ENCODE data around the gene SUGP1. TPM values are rescaled to one million over a fixed set of nuclear protein-coding genes. Genes with fewer than 3 reads are reported as not detected.

Gene SUGP1
- total RNA-seq, 1 experiment from 2014 or later = 51.2 TPM

- no TSS peak for BruUV-seq (replicated peaks)
- POLR2A ChIA-PET = no interaction called here
Observed at GRCh38 chr19:19338082-19338481, 17.8 kb upstream of the SUGP1 start.

DNA sequence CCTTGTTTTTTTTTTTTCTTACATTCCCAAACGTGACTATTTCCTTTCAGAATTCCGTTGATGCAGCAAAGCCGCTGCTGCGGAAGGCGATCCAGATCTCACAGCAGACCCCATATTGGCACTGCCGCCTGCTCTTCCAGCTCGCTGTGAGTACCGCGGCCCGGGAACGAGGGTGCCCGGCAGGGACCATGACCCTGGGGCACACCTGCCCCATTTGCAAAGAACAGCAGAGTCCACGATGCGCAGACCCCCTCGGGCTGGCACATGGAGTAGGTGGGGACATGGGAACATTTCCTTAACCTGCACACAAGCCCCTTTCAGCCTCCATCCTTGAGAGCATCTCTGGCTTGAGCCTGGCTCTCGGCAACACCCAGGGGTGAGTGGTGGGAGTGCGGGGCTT is 16.8 kb upstream of the SUGP1 start:
- no peak for TF ChIP-seq CTCF (IDR thresholded peaks at IDR 0.05; ENCODE audit: insufficient read depth in 1 of 2, low read depth in 1 of 2, low read length in 1 of 2, severe bottlenecking in 1 of 2, unreplicated experiment in 1 of 2)
- ChIA-PET CTCF (no interaction called here), POLR2A (interaction anchor here (0.6 kb wide), 1 partner anchor 8 kb away, joined by 3 read pairs; no protein-coding TSS in a partner anchor)
- DNase-seq = no peak
- Histone ChIP-seq H3K9me3 (no peaks in the 10 kb centered on the region), H3K36me3 (ENCODE audit: control insufficient read depth, insufficient read depth, low read length) (peaks cover 2% of the 10 kb centered on the region; the same call in 1 of the 2 replicates), H3K4me1 (no peaks in the 10 kb centered on the region), H3K4me3 (ENCODE audit: low read depth, low read length) (no peak overlapping the region), H3K27me3 (replicated peaks; ENCODE audit: control insufficient read depth, insufficient read depth, low read length) (no peaks in the 10 kb centered on the region)
- BruUV-seq (replicated peaks) = no TSS peak
- Mint-ChIP-seq H3K27ac (ENCODE audit: unreplicated experiment) (no peak overlapping the region), H3K27me3 (ENCODE audit: insufficient read depth, unreplicated experiment) (no peaks in the 10 kb centered on the region), H3K9me3 (ENCODE audit: unreplicated experiment) (no peaks in the 10 kb centered on the region), H3K4me3 (ENCODE audit: unreplicated experiment) (no peak overlapping the region), H3K36me3 (ENCODE audit: insufficient read depth, unreplicated experiment) (peaks cover 47% of the 10 kb centered on the region), H3K4me1 (ENCODE audit: low read depth, unreplicated experiment) (no peaks in the 10 kb centered on the region)
- intact Hi-C loops (cut with micrococcal nuclease; ENCODE audit: unreplicated experiment) = no loop called here

More at GRCh38 chr19:19338082-19338481, 17.8 kb upstream of the SUGP1 start:
- Histone ChIP-seq H3K4me1 (no peaks in the 10 kb centered on the region), H3K4me3 (ENCODE audit: low read depth, low read length) (no peak overlapping the region), H3K36me3 (ENCODE audit: control insufficient read depth, insufficient read depth, low read length) (peaks cover 2% of the 10 kb centered on the region; the same call in 1 of the 2 replicates), H3K27me3 (replicated peaks; ENCODE audit: control insufficient read depth, insufficient read depth, low read length) (no peaks in the 10 kb centered on the region), H3K9me3 (no peaks in the 10 kb centered on the region)
- Mint-ChIP-seq H3K9me3 (ENCODE audit: unreplicated experiment) (no peaks in the 10 kb centered on the region), H3K27me3 (ENCODE audit: insufficient read depth, unreplicated experiment) (no peaks in the 10 kb centered on the region), H3K4me1 (ENCODE audit: low read depth, unreplicated experiment) (no peaks in the 10 kb centered on the region), H3K4me3 (ENCODE audit: unreplicated experiment) (no peak overlapping the region), H3K27ac (ENCODE audit: unreplicated experiment) (no peak overlapping the region), H3K36me3 (ENCODE audit: insufficient read depth, unreplicated experiment) (peaks cover 51% of the 10 kb centered on the region)
- intact Hi-C loops (cut with micrococcal nuclease; ENCODE audit: unreplicated experiment) = no loop called here
- no peak for TF ChIP-seq CTCF (IDR thresholded peaks at IDR 0.05; ENCODE audit: insufficient read depth in 1 of 2, low read depth in 1 of 2, low read length in 1 of 2, severe bottlenecking in 1 of 2, unreplicated experiment in 1 of 2)
- CTCF ChIA-PET = interaction anchor here (0.6 kb wide), 1 partner anchor 8 kb away, joined by 4 read pairs; no protein-coding TSS in a partner anchor
- DNase-seq = no peak

GRCh38 chr19:19336597-19336996 is 16.3 kb upstream of the SUGP1 start:
- no peaks in the 10 kb centered on the region for H3K4me1 ChIP-seq
- POLR2A ChIA-PET = interaction anchor here (0.6 kb wide), 1 partner anchor 8 kb away, joined by 3 read pairs; no protein-coding TSS in a partner anchor
- Mint-ChIP-seq H3K36me3 (ENCODE audit: insufficient read depth, unreplicated experiment) (peaks cover 45% of the 10 kb centered on the region), H3K27ac (ENCODE audit: unreplicated experiment) (no peak overlapping the region), H3K9me3 (ENCODE audit: unreplicated experiment) (no peaks in the 10 kb centered on the region), H3K27me3 (ENCODE audit: insufficient read depth, unreplicated experiment) (no peaks in the 10 kb centered on the region), H3K4me3 (ENCODE audit: unreplicated experiment) (no peak overlapping the region), H3K4me1 (ENCODE audit: low read depth, unreplicated experiment) (no peaks in the 10 kb centered on the region)
- no TSS peak for BruUV-seq (replicated peaks)
- TF ChIP-seq CTCF (IDR thresholded peaks at IDR 0.05; ENCODE audit: insufficient read depth in 1 of 2, low read depth in 1 of 2, low read length in 1 of 2, severe bottlenecking in 1 of 2, unreplicated experiment in 1 of 2) = no peak
- intact Hi-C loops (cut with micrococcal nuclease; ENCODE audit: unreplicated experiment) = no loop called here
- H3K36me3 ChIP-seq (ENCODE audit: control insufficient read depth, insufficient read depth, low read length) = peaks cover 2% of the 10 kb centered on the region; the same call in 1 of the 2 replicates
- no peaks in the 10 kb centered on the region for H3K9me3 ChIP-seq
- DNase-seq = no peak
- CTCF ChIA-PET = no interaction called here
- no peak overlapping the region for H3K4me3 ChIP-seq (ENCODE audit: low read depth, low read length)
- no peaks in the 10 kb centered on the region for H3K27me3 ChIP-seq (replicated peaks; ENCODE audit: control insufficient read depth, insufficient read depth, low read length)

All from Caco-2 (cell line).